NCI-H748 treated with DMSO at 0.1 percent for 48 hours (cell line): ENCODE results near the gene GRAP.

Experiments
- DNase-seq: peaks from one replicate; lab custom pipeline; 2025; lab: John Stamatoyannopoulos, UW

Gene GRAP

DNA sequence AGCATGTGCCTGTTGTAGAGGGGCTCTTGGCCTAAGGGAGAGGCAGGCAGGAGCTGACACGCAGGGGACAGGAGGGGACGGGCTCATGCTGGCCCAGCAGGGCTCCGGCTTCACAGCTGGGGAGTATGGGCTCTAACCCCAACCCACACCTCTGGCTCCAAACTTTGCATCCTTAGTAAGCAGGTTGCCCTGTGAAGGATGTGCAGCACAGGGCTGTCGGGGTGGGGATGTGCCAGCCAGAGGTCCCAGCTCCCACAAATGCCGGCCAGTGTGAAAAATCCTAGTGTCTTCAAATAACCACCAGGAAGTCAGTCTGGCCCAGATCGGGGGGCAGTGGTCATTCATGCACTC, 28.2 kb downstream of the GRAP start:
- DNase-seq, result no peak

DNA sequence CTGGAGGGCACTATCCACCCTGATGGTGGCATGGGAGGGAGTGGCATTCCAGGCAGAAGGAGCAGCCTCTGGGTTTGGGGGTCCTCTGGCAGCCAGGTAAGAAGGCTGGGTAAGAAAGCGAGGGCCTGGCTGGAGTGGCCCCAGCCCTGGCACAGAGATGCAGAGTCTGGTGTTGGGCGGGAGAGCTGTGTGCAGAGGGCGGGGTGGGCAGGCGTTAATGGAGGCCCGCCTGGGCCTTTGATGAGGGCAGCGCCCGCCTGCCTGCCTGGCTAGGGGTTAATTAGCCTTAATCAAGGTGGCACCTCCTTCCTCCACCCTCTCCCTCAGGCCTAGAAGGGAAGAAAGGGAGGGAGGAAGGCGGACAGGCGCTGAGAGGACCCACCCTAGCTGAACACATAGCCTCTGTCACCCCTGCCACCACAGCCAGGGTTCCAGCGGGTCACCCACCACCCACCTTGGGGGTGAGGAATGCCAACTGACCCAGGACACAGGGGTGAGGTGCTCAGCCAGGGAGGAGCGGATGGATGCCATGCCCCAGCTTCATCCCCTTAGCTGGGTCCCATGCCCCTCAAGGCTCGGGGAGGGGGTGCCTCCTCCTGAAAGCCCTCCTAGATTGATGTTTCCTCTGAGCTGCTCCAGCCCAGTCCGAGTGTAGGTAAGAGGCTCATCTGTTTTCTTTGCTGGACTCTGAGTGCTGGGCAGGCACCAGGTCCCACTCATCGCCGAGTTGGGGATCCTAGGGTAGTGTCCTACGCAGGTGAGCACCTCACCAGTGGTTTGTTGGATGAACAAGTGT, 28.8 kb downstream of the GRAP start:
- no peak for DNase-seq

DNA sequence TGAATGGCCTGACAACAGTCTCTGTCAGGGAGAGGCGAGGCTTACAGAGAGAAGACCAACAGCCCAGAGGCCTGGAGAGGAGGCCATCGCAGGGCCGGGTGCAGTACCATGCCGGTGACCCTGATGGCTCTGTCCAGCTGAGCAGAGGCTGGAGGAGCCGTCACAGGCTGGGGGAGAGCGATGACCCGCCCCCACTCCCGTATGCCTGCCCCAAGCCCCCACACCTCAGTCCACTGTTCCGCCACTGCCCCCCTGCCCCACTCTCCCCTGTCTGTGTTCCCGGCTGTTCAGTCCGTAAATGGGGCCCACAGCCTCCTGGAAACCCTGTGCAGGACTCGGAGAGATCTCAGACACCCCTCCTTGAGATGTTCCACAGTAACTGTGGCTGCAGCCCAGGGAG, 29.4 kb downstream of the GRAP start:
- no peak for DNase-seq

DNA sequence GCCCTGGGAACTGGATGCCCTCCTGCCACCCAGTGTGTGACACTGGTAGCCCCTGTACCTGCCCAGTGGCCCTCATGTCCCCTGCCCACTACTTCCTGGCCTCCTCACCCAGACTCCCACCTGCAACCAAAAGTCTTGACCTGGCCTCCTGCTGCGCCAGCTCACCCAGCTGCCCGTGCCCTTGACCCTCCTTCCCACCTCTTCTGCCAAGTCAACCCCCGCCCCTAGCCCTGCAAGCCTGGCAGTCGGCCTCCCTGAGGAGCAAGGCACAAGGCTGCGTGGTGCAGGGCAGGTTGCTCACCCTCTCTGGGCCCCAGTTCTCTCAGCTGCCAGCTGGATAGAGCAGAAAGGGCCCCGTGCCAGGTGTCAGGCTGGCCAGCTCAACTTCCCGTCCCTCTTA, 29.9 kb downstream of the GRAP start:
- DNase-seq, result no peak

DNA sequence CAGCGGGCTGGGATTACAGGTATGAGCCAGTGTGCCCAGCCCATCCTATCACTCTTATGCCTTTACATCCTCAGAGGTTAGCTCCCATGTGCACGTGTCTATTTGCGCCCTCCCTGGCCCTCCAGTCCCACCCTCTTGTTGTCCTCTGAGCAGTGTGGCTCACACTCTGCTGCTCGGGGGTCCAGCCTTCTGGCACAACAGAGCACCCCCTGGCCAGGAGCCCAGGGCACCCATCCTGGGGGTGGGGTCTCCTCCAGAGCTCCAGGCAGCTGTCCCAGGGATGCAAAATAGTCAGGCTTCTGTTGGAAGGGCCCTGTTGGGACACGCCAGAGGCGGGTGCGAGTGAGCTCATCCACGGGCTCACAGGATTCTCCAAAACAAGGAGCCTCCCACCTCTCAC, 30.5 kb downstream of the GRAP start:
- no peak for DNase-seq

DNA sequence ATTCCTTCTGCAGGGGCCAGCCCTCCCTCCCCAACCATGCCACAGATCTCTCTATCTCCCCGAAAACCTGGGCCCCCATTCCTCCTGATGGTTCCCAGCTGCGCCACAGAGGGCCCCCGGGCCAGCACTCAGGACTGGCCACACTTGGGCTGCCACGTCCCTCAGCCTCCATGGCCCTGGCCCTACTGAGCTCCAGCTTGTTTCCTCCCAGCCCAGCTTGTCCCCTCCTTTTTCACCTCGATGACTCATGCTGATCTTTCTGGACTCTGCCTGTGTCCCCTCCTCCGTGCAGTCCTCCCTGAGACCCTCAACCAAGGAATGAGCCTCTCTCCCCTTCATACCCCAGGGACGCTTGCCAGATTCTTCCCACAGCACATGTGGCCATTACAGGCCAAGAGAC, 31.3 kb downstream of the GRAP start:
- no peak for DNase-seq

DNA sequence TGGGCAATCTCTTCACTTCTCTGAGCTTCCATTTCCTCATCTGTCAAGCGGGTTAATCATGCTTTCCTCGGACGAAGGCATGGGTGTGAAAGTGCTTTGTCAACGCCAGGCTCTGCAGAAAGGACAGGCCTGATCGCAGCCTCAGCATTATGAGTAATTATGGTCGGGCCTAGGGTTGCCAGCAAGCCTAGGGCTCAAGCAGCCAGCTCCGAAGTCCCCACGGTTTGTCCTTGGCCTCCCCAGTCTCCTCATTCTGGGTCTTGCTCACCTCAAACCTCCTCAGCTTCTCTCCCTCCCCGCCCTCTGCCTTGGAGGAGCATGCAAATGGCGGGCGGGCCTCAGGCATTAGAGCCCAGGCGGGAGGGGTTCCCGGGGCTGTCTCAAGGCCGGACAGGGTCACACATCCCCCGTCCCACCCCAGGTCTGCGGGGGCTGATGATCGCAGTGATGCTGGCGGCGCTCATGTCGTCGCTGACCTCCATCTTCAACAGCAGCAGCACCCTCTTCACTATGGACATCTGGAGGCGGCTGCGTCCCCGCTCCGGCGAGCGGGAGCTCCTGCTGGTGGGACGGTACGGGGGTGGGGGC, 32.0 kb downstream of the GRAP start:
- DNase-seq, result no peak

DNA sequence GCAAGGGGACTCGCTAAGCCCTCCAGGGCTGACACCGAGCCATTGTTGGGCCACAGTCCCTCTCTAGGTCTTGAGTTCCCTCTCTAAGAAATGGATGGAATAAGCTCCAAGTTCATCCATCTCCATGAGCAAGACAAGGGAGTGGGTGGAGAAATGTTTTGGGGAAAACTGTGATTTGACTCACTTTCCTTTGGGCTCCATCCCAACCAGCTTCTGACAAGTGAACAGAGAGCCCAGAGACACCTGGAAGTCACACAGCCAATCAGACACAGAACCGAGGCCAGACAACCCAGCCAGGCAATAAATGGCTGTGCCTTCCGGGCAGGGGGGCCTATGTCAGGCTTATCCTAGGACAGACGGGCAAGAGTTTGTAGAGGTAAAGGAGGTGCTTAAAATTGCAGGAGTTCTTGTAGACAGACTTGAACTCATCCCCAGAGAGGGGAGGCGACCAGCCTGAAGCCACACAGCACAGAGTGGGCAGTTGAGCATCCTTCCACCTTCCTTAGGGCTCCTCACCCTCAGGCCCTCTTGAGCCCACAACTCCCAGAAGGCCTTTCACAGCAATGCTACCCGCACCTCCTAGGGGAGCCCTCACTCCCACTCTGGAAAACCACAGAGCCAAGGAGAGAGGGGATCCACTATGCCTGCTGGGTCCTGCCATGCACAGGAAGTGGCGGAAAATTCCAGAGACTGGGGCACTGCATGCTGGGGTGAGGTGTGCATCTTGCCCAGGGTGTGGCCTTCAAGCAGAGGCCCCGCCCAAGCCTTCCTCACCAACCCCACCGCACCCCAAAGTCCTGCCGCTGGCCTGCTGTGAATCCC, 32.7 kb downstream of the GRAP start:
- DNase-seq, result no peak

DNA sequence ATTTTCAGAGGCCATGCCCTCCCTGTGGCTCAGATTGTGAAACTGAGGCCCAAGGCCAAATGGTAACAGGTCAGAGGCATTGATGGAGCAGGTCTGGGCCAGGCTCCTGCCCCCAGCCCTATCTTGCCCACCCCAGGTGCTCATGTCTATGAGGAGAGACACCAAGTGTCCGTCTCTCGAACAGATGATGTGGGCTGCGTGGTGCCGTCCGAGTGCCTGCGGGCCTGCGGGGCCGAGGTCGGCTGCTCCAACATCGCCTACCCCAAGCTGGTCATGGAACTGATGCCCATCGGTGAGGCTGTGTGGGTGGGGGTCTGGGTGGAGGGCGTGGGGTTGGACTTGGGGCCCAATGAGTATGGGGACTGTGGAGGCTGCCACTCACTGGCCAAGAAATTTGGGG, 33.5 kb downstream of the GRAP start:
- no peak for DNase-seq

DNA sequence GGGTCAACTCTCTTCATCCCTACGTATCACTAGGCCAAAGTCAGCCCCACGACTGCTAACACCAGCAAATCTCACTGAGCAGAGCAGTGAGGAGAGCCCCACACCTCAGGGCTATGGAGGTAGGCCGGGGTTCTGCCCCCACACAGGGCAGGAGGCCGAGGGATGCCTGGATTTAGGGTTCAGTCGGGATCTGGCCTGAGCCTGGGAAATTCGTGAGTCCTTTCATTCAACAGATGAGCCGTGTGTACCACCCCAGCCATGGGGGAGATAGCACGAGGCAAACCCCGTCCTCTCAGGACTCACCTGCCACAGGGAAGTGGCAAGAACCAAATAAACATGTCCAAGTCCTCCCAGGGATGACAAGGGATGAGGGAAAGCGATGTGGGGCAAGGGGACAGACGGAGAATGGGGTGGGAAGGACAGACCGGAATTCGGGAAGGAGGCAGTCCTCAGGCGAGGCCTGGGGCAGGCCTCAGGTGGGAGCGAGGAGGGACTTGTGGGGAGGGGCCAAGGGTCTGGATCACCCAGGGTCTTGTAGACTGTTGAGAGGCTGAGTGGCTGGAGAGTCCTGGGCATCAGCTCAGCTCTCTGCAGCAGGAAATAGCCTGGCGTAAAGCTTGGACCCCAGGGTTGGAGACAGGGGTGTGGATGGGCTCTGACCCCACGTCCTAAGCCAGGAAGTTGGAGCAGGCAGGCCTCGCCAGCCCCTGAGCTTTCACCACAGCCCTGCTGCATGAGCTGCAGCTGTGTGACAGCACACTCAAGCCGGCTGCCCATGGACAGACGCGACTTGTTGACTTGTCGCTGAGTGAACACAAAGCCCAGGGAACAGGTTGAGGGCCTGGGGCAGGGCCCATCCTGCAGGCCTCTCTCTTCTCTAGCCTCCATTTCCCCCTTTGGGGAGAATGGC, 34.3 kb downstream of the GRAP start:
- DNase-seq, result no peak

DNA sequence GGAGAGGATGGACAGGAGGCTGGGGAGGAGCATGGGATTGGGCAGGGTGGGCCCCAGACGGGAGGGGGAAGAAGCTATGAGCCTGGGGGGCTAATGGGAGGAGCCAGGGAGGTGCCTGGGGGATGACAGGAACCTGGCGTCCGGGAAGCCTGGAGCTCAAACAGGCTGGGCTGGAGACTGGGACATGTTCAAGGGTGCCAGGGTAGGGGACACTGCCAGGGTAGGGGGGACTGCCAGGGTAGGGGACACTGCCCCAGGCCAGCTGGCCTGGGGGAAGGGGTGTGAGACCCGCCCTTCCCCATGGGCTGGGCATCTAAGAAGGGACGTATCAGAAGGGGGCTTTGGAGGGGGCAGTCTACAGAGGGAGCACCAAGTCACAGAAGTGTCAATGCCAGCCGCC, 35.2 kb downstream of the GRAP start:
- DNase-seq, result no peak

DNA sequence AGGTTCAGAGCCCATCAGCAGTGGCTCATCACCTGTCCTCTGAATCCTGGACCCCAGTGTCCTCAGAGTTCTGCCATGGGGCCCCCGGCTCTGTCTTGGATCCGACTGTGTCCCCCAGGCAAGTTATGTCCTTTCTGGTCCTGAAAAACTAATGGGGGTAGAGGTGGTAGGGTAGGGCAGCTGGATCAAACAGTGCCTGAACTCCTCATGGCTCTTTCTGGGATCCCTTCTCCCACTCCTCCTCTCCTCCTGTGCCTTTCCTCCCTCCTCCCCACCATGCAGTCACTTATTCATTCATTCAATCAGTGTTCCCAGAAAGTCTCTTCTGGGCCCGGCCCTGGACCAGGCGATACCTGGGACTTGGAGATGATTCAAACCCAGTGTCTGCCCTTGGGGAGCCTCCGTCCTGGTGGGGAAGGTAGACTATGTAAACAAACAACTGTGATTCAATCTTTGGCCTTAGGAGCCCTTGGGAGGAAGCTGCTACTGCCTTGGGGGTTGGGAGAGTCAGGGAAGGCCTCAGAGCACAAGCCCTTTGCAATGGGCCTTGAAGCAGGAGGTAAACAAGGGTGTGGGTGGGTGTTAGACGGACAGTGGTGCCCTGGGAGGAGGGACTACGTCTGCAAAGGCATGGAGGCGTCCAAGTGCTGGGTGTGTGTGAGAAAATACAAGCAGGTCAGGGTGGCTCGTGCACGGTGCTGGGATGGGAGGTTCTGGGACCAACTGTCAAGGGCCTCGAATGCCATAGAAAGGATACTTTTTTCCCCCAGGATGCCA, 35.8 kb downstream of the GRAP start:
- no peak for DNase-seq

DNA sequence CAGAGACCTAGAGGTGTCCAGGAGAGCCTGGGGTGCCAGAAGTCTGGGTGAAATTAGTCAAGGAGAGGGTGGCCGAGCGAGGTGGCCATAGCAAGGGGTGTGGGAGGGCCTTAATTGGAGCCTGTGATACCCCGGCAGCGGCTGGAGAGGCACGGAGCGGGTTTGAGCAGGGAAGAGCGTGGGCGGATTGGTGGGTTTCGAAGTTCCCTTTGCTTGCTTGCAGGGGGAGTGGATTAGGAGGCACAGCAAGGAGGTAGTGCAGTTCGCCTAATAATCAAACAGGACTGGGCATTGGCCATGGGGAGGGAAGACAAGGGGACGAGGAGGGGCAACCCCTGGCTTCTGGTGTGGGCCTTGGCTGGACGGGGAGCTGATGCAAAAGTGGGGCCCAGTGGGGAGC, 36.8 kb downstream of the GRAP start:
- no peak for DNase-seq

DNA sequence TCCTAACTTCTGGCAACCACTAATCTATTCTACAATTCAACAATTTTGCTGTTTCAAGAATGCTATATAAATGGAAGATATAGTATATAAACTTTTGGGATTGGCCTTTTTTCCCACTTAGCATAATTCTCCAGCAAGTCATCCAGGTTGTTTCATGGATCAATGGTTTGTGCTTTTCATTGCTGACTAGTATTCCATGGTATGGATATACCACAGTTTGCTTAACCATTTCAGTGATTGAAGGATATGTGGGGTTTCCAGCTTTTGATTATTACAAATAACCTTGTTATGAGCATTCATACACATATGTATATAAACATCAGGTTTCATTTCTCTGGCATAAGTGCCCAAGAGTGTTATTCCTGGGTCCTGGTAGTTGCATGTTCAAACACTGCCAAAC, 40.1 kb downstream of the GRAP start:
- no peak for DNase-seq

DNA sequence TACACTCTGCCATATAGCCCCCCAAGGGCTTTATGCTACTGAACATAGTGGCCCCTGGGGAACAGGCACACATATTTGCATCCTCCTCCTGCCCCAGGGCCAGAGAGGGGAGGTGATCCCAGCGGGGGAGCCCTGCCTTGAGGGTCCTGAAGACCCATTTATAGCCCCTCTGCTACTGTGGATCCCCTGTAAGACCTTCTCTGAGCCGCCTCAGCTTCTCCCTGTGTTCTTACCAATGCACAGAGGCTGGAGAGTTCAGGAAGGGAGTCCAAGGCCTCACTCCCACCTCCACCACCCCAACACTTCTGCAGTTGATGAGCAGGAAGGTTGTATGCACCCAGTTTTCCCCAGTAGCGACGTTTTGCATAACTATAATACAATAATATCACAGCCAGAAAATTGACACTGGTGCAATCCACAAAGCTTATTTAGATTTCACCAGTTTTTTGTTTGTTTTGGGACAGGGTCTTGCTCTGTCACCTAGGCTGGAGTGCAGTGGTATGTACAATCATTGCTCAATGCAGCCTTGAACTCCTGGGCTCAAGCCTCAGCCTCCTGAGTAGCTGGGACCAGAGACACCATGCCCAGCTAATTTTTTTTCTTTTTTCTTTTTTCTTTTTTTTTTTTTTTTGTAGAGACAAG, 40.8 kb downstream of the GRAP start:
- no peak for DNase-seq

DNA sequence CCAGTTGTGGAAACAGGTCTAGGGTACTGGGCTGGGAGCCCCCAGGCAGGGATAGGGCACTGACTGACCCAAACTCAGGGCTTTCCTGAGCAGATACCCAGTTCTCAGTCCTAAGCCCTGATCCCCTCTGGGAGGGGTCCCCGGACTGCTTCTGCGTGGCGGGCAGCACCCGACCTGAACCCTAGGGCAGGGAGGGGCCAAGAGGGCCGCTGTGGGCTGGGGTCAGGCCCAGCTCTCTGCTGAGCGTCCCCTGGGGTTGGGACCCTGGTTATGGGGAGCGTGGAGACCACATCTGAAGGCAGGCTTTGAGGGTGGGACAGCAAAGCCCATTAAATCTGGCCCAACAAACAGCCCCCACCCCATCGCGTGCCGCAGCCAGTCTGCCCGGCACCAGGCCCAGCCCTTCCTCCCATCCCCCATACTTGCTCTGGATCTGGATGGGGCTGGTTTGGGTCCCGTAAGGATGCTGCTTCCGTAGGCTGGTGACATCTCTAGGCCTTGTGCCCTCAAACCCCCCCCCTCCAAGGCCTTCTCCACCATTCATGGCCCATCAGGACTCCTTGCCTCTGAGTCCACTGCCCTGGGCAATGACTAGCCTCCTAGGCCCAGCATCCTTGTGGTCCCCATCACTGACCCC, 41.5 kb downstream of the GRAP start:
- no peak for DNase-seq

DNA sequence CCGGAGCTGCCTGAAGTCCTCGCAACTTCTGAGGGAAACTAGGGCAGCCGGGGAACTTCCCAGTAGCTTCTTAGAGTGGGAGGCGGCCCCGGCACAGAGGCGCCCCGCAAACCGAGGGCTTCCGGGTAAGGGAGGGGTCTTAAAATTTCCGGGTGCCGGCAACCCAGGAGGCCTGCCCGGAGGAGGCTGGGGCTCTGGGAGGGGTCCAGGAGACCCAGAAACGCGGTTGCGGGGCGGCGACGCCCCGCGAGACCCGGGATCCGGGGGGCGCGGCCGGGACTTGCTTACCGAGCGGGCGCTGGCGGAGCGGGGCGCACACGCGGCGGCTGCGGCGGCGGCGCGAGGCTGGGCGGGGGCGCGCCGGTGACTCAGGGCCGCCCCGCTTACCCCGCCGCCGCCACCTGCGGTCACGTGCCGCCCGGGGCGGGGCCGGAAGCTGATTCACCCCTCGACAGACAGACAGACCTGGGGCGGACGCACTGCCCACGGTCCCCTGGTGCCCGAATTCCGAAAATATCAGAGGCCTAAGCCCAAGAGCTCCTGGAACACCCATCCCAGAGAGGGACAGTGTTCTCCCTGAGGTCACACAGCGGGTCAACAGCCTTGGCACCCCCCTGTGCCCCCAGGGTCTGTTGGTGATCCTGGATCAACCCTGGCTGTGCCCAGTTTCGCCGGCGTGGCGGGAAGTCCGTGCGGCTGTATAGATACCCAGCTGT, 42.2 kb downstream of the GRAP start, which contains the start of gene FAM83G:
FAM83G (minus strand) TSS at position 344 of the 716 bp plus-strand sequence. CDS start 723 bp downstream, outside the sequence.
- DNase-seq, result peak; percentile 18

DNA sequence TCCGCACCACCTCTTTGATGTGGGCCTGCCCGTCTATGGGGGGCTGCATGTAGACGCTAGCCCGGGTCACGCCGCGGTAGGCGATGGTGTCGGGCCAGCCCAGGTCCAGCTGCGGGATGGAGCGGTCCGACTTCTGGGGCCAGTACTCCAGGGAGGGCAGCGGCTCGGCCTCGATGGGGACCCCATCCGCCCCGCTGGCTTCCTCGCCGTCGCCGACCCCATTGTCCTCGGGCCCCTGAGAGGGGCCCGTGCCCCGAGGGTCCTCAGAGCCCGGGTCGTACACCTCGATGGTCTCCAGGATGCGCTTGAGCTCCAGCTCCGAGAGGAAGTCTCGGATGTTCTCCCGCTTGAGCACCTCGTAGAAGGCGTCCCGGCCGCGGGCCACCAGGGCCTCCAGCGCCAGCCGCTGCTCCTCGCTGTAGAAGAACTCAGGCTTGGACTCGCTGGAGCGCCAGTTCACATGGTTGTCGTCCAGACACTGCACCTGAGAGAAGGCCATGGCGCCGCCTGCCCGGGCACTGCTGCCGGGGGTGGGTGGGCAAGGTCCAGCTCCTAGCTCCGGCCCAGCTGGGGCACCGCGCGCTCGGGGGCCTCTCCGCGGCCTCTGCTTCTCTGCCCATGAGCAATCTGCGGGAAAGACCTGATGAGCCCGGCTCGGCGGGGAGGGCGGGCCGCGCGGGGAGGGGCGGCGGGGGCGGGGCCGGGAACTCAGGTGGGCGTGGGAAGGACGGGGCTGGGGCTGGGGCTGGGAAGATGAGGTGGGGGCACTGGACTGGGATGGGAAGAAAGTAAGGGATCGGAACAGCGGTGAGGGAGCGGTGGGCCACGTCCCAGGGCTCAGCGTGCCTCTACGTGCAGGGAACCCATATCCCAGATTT, 43.0 kb downstream of the GRAP start:
- peak; percentile 54 for DNase-seq
